Measurements from ENCODE around the gene AUNIP.

The AUNIP gene

DNA sequence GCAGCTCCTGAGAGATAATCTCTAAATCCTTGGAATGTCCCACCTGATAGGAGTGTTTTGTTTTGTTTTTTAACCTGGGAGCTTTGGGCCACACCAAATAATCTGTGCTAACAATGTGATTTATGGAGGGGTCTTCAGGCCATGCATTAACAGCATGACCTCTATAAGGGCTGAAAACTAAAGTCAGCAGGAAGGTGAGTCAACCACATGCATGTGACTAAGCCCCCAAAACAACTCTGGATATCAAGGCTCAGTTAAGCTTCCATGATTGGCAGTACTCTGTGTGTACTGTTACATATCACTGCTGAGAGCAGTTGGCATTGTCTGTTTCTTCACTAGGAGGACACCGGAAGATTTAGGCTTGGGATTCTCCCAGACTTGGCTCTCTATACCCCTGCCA lies 10.7 kb downstream of the AUNIP start:
- ATAC-seq (ENCODE audit: insufficient read depth, low read depth) = 0 out of 3 replicates have a peak, but pooled peaks have one; percentile 24
- no peaks in the 10 kb centered on the region for H3K27me3 ChIP-seq (ENCODE audit: insufficient read depth, low read length, poor library complexity)
- no peak overlapping the region for H2AFZ ChIP-seq (ENCODE audit: low read depth, low read length)
- no peaks in the 10 kb centered on the region for H3K9me3 ChIP-seq (ENCODE audit: insufficient read depth, low read length, severe bottlenecking)
- H3K27ac ChIP-seq (ENCODE audit: low read length) = no peak overlapping the region
- H3K4me2 ChIP-seq (ENCODE audit: insufficient read depth, low read length) = no peak overlapping the region
- 0 out of 2 replicates have a peak, but pooled peaks cover 6% of the 10 kb centered on the region for H3K36me3 ChIP-seq (ENCODE audit: insufficient read depth, low read length)
- no peak for TF ChIP-seq EZH2 (IDR thresholded peaks at IDR 0.05; ENCODE audit: borderline replicate concordance, low read depth, low read length, severe bottlenecking)
- TF ChIP-seq CTCF (IDR thresholded peaks at IDR 0.05; ENCODE audit: borderline replicate concordance, extremely low read depth, low read length, poor library complexity, severe bottlenecking) = no peak
- H3K9ac ChIP-seq (ENCODE audit: low read depth, low read length) = no peak overlapping the region
- H3K4me1 ChIP-seq (ENCODE audit: insufficient read depth, low read length) = no peaks in the 10 kb centered on the region
- peaks cover 83% of the 10 kb centered on the region for H3K79me2 ChIP-seq (ENCODE audit: insufficient read depth, low read length)
- DNase-seq = no peak
- H3K4me3 ChIP-seq (ENCODE audit: low read depth in 1 of 2, low read length in 2 of 2) = no peak overlapping the region
- H4K20me1 ChIP-seq (ENCODE audit: insufficient read depth, low read length) = peaks cover 21% of the 10 kb centered on the region; the same call in 1 of the 2 replicates

DNA sequence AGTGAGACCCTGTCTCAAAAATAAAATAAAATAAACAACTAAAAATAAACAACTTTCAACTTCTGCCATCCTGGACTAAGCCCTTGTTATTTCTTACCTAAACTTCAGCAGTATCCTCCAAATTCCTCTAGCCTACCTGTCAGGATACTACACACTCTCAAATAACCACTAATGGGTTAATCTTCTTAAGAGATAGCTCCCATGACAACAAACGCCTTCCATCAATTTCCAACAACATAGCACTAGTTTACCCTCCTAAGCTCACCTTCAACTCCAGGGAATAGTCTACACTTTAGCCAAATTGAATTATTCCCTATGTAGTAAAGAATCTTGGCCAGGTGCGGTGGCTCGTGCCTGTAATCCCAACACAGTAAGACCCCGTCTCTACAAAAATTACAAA lies 11.3 kb downstream of the AUNIP start:
- no peak overlapping the region for H3K27ac ChIP-seq (ENCODE audit: low read length)
- TF ChIP-seq CTCF (IDR thresholded peaks at IDR 0.05; ENCODE audit: borderline replicate concordance, extremely low read depth, low read length, poor library complexity, severe bottlenecking) (no peak), EZH2 (IDR thresholded peaks at IDR 0.05; ENCODE audit: borderline replicate concordance, low read depth, low read length, severe bottlenecking) (no peak)
- no peak overlapping the region for H3K4me2 ChIP-seq (ENCODE audit: insufficient read depth, low read length)
- no peak overlapping the region for H3K9ac ChIP-seq (ENCODE audit: low read depth, low read length)
- no peak overlapping the region for H3K4me3 ChIP-seq (ENCODE audit: low read depth in 1 of 2, low read length in 2 of 2)
- H3K36me3 ChIP-seq (ENCODE audit: insufficient read depth, low read length) = 0 out of 2 replicates have a peak, but pooled peaks cover 6% of the 10 kb centered on the region
- DNase-seq = no peak
- no peaks in the 10 kb centered on the region for H3K27me3 ChIP-seq (ENCODE audit: insufficient read depth, low read length, poor library complexity)
- H3K9me3 ChIP-seq (ENCODE audit: insufficient read depth, low read length, severe bottlenecking) = no peaks in the 10 kb centered on the region
- no peak for ATAC-seq (ENCODE audit: insufficient read depth, low read depth)
- no peak overlapping the region for H2AFZ ChIP-seq (ENCODE audit: low read depth, low read length)
- H3K79me2 ChIP-seq (ENCODE audit: insufficient read depth, low read length) = peaks cover 82% of the 10 kb centered on the region
- H3K4me1 ChIP-seq (ENCODE audit: insufficient read depth, low read length) = no peaks in the 10 kb centered on the region
- peaks cover 18% of the 10 kb centered on the region; the same call in 1 of the 2 replicates for H4K20me1 ChIP-seq (ENCODE audit: insufficient read depth, low read length)

DNA sequence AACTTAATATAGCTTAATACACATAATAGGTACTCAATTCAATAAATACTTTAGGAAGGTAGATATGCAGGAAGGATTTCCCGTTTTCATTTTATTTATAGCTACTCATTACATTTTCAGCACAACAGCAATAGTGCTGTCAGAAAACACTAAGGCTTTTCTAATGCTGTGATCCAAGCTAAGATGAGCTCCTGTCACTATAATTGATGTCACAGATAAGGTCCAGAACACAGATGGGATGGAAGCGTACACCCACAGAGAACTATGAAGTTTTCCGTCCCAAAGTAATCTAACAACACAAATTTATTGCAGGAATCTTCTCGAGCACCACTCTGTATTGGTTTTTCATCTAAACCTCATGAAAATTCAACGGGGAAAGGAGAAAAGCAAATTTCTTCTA lies 13.6 kb downstream of the AUNIP start:
- Histone ChIP-seq H3K79me2 (ENCODE audit: insufficient read depth, low read length) (peaks cover 76% of the 10 kb centered on the region), H3K4me2 (ENCODE audit: insufficient read depth, low read length) (no peak overlapping the region), H3K4me1 (ENCODE audit: insufficient read depth, low read length) (no peaks in the 10 kb centered on the region), H4K20me1 (ENCODE audit: insufficient read depth, low read length) (peaks cover 15% of the 10 kb centered on the region; the same call in 1 of the 2 replicates), H3K9ac (ENCODE audit: low read depth, low read length) (no peak overlapping the region), H3K27me3 (ENCODE audit: insufficient read depth, low read length, poor library complexity) (no peaks in the 10 kb centered on the region), H3K9me3 (ENCODE audit: insufficient read depth, low read length, severe bottlenecking) (no peaks in the 10 kb centered on the region), H3K4me3 (ENCODE audit: low read depth in 1 of 2, low read length in 2 of 2) (no peak overlapping the region), H2AFZ (ENCODE audit: low read depth, low read length) (no peak overlapping the region), H3K27ac (ENCODE audit: low read length) (no peak overlapping the region), H3K36me3 (ENCODE audit: insufficient read depth, low read length) (0 out of 2 replicates have a peak, but pooled peaks cover 6% of the 10 kb centered on the region)
- TF ChIP-seq EZH2 (IDR thresholded peaks at IDR 0.05; ENCODE audit: borderline replicate concordance, low read depth, low read length, severe bottlenecking) (no peak), CTCF (IDR thresholded peaks at IDR 0.05; ENCODE audit: borderline replicate concordance, extremely low read depth, low read length, poor library complexity, severe bottlenecking) (no peak)
- ATAC-seq (ENCODE audit: insufficient read depth, low read depth) = no peak
- DNase-seq = no peak
